Measurements from ENCODE around the gene TBX19. TPM values are rescaled to one million over a fixed set of nuclear protein-coding genes. Genes with fewer than 3 reads are reported as not detected.
"Not testable (repeated sequence)": the region's sequence is repeated elsewhere in the genome, so short reads cannot be mapped to it uniquely, and the experiment has no call there.

TBX19 gene
- total RNA-seq, 2 experiments from 2014 or later, result 2.7 to 3.1 TPM

- POLR2A ChIA-PET; H3K9me3 Mint-ChIP-seq; H3K27ac Mint-ChIP-seq; DNase-seq; H3K4me3 Mint-ChIP-seq; H3K4me1 Mint-ChIP-seq; H3K36me3 Mint-ChIP-seq (ENCODE audit: low read depth): not testable (repeated sequence)
- CTCF ChIA-PET, result interaction anchor here (0.6 to 0.9 kb wide), 2 partner anchors 12 to 114 kb away, joined by 3 read pairs; no protein-coding TSS in a partner anchor
- H3K27me3 Mint-ChIP-seq, result peaks cover 11% of the 10 kb centered on the region
Observed at GRCh38 chr1:168354335-168355269, 73.9 kb downstream of the TBX19 start.

- H3K36me3 Mint-ChIP-seq (ENCODE audit: low read depth), result peaks cover 4% of the 10 kb centered on the region
- H3K27ac Mint-ChIP-seq, result no peak overlapping the region
- DNase-seq, result peak; percentile 32
- H3K27me3 Mint-ChIP-seq, result peaks cover 9% of the 10 kb centered on the region
- H3K9me3 Mint-ChIP-seq, result peaks cover 2% of the 10 kb centered on the region
- H3K4me3 Mint-ChIP-seq, result no peak overlapping the region
- peaks cover 42% of the 10 kb centered on the region for H3K4me1 Mint-ChIP-seq
- POLR2A ChIA-PET, result no interaction called here
- CTCF ChIA-PET, result interaction anchor here (0.6 to 2.1 kb wide), 4 partner anchors 12 to 1369 kb away, joined by 3 to 20 read pairs (median 4); no protein-coding TSS in a partner anchor
Observed at GRCh38 chr1:168360151-168361021, 79.7 kb downstream of the TBX19 start.

- Mint-ChIP-seq H3K4me1 (peaks cover 47% of the 10 kb centered on the region), H3K4me3 (no peak overlapping the region), H3K27ac (no peak overlapping the region), H3K27me3 (peaks cover 7% of the 10 kb centered on the region), H3K9me3 (peaks cover 2% of the 10 kb centered on the region), H3K36me3 (ENCODE audit: low read depth) (peaks cover 4% of the 10 kb centered on the region)
- ChIA-PET POLR2A (no interaction called here), CTCF (interaction anchor here (1.5 to 2.1 kb wide), 2 partner anchors 16 to 19 kb away, joined by 3 to 20 read pairs; no protein-coding TSS in a partner anchor)
- DNase-seq, result no peak
Observed at GRCh38 chr1:168361252-168361651, 80.6 kb downstream of the TBX19 start.

GRCh38 chr1:168362991-168363390 lies 82.3 kb downstream of the TBX19 start:
- peak; percentile 61 for DNase-seq
- POLR2A ChIA-PET, result no interaction called here
- H3K4me3 Mint-ChIP-seq, result peak overlapping the region; percentile 43

More at GRCh38 chr1:168362991-168363390, 82.3 kb downstream of the TBX19 start:
- Mint-ChIP-seq H3K9me3 (peaks cover 2% of the 10 kb centered on the region), H3K4me1 (peaks cover 47% of the 10 kb centered on the region), H3K36me3 (ENCODE audit: low read depth) (peaks cover 4% of the 10 kb centered on the region), H3K27ac (peak overlapping the region; percentile 86), H3K27me3 (peaks cover 10% of the 10 kb centered on the region)
- CTCF ChIA-PET, result interaction anchor here (0.7 to 5.3 kb wide), 12 partner anchors 9 to 206 kb away, joined by 3 to 79 read pairs (median 4); no protein-coding TSS in a partner anchor

Other genes starting within 250 kb of the TBX19 start
- gene GPR161, start 143.9 kb upstream of the TBX19 start, total RNA-seq, result under 1 TPM; 0.10 to 0.17 TPM
- 10 to 100 TPM; 44.4 to 50.3 TPM for gene TIPRL, start 101.9 kb upstream of the TBX19 start, total RNA-seq
- gene SFT2D2, start 54.9 kb upstream of the TBX19 start, total RNA-seq, result 10 to 100 TPM; 62.2 to 68.3 TPM

Data from activated CD4-positive, alpha-beta T cell treated with anti-CD3 and anti-CD28 coated beads, Interleukin-2, amount 10 ng/mL, durations not matched to agents 7 days and 5 days (primary cell).